ENCODE measurements around the gene OTOP2. TPM values are rescaled to one million over a fixed set of nuclear protein-coding genes. Genes with fewer than 3 reads are reported as not detected.
"Not testable (repeated sequence)": the region's sequence is repeated elsewhere in the genome, so short reads cannot be mapped to it uniquely, and the experiment has no call there.

Gene OTOP2
- total RNA-seq, 1 donor from 2014 or later, result not detected

DNA sequence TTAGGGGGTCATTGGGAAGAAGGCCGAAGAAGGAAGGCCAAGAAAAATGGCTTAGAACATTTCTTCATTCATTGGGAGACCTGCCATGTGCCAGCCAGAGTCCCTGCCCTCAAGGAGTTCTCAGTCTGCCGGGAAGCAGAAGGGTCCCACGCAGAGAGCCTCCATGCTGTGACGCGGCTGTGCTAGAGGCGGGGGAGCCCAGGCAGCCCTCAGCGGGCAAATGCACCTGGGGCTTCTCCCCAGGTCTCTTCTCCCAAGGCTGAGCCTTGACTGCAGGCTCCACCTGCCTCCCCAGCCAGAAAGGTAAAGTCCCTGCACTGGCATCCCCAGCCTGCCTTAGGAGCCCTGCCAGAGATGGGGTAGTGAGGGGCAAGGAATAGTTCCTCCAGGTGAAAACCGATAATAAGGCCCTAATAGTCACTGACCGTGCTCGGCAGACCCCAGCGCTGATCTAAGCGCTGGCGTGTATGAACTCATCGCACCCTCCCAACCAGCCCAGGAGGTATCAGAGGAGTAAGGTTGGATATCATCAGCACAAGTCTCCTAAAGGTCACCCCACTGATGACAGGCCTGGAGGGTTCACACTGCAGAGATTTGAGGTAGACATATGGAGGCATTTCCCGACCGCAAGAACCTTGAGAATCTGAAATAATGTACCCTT lies 57.4 kb downstream of the OTOP2 start:
- Histone ChIP-seq H3K27ac (peak overlapping the region; percentile 84), H3K4me3 (peak overlapping the region; percentile 54 to 77), H3K27me3 (no peaks in the 10 kb centered on the region), H3K4me1 (peaks cover 9% of the 10 kb centered on the region), H3K36me3 (no peaks in the 10 kb centered on the region), H3K9me3 (no peaks in the 10 kb centered on the region)
- intact Hi-C loops (cut with DNase I), result no loop called here
- TF ChIP-seq POLR2A (IDR thresholded peaks at IDR 0.05) (no peak), CTCF (IDR thresholded peaks at IDR 0.05) (no peak), POLR2AphosphoS5 (IDR thresholded peaks at IDR 0.05; ENCODE audit: insufficient read depth in 1 of 2, low read depth in 1 of 2) (no peak)
- DNase-seq (ENCODE audit: extremely low spot score in 2 of 2), result no peak

GRCh38 chr17:74981979-74982662 lies 58.0 kb downstream of the OTOP2 start:
- no peaks in the 10 kb centered on the region for H3K36me3 ChIP-seq
- H3K9me3 ChIP-seq, result no peaks in the 10 kb centered on the region
- peak overlapping the region; percentile 84 for H3K27ac ChIP-seq
- H3K4me1 ChIP-seq, result peaks cover 14% of the 10 kb centered on the region
- no peak for DNase-seq (ENCODE audit: extremely low spot score in 2 of 2)
- intact Hi-C loops (cut with DNase I), result no loop called here
- peak overlapping the region; percentile 54 to 77 for H3K4me3 ChIP-seq
- TF ChIP-seq POLR2A (IDR thresholded peaks at IDR 0.05) (peak in 1 of 2 donors; percentile 32), POLR2AphosphoS5 (IDR thresholded peaks at IDR 0.05; ENCODE audit: insufficient read depth in 1 of 2, low read depth in 1 of 2) (peak in 1 of 2 donors; percentile 78), CTCF (IDR thresholded peaks at IDR 0.05) (no peak)
- H3K27me3 ChIP-seq, result no peaks in the 10 kb centered on the region

- H3K27me3 ChIP-seq; intact Hi-C loops (cut with DNase I); H3K9me3 ChIP-seq; DNase-seq (ENCODE audit: extremely low spot score in 2 of 2); H3K36me3 ChIP-seq: not testable (repeated sequence)
- Histone ChIP-seq H3K4me3 (peak overlapping the region; percentile 54 to 77), H3K4me1 (peaks cover 16% of the 10 kb centered on the region), H3K27ac (peak overlapping the region; percentile 84)
Measured at GRCh38 chr17:74982663-74983313, 58.7 kb downstream of the OTOP2 start.

Other genes with a start within 250 kb of the OTOP2 start
- 0.49 TPM for gene CD300LF, start 211.3 kb upstream of the OTOP2 start, total RNA-seq
- 7.1 TPM for gene RAB37, start 187.0 kb upstream of the OTOP2 start, total RNA-seq
- gene NHERF1, start 175.6 kb upstream of the OTOP2 start, total RNA-seq, result 57.2 TPM
- 28.5 TPM for gene NAT9, start 147.9 kb upstream of the OTOP2 start, total RNA-seq
- gene GRIN2C, start 64.4 kb upstream of the OTOP2 start, total RNA-seq, result not detected
- gene FDXR, start 51.3 kb upstream of the OTOP2 start, total RNA-seq, result 16.0 TPM
- gene FADS6, start 30.6 kb upstream of the OTOP2 start, total RNA-seq, result 1.5 TPM
- 0.49 TPM for gene USH1G, start 1.0 kb upstream of the OTOP2 start, total RNA-seq
- gene OTOP3, start 11.6 kb downstream of the OTOP2 start, total RNA-seq, result 0.74 TPM
- gene HID1, start 48.5 kb downstream of the OTOP2 start, total RNA-seq, result 13.0 TPM
- 13.5 TPM for gene CDR2L, start 63.4 kb downstream of the OTOP2 start, total RNA-seq
- gene MRPL58, start 88.4 kb downstream of the OTOP2 start, total RNA-seq, result 33.6 TPM
- gene ATP5PD, start 122.7 kb downstream of the OTOP2 start, total RNA-seq, result 149 TPM
- gene KCTD2, start 123.0 kb downstream of the OTOP2 start, total RNA-seq, result 17.2 TPM
- gene SLC16A5, start 163.7 kb downstream of the OTOP2 start, total RNA-seq, result 26.8 TPM
- 12.8 TPM for gene ARMC7, start 185.7 kb downstream of the OTOP2 start, total RNA-seq
- gene NT5C, start 207.5 kb downstream of the OTOP2 start, total RNA-seq, result 98.5 TPM
- gene JPT1, start 230.2 kb downstream of the OTOP2 start, total RNA-seq, result 48.1 TPM